GM15510 (cell line): ENCODE data around the gene POLR3E.

Source experiments
- POLR2A ChIP-seq: IDR thresholded peaks from 3 replicates; pipeline ENCODE4 v1.6.1; 2011; ENCODE audit warnings: borderline replicate concordance; ENCODE audit not compliant: insufficient read length; ENCODE audit errors: extremely low read depth

The POLR3E gene

GRCh38 chr16:22372882-22373661 is 75.9 kb downstream of the POLR3E start:
- no peak for TF ChIP-seq POLR2A

GRCh38 chr16:22373662-22374310 is 76.6 kb downstream of the POLR3E start:
- TF ChIP-seq POLR2A: no peak

- TF ChIP-seq POLR2A: peak; percentile 91
Measured at GRCh38 chr16:22374311-22375116, 77.3 kb downstream of the POLR3E start, which contains the start of gene CDR2. Gene CDR2 (minus strand): TSS chr16:22374619. CDS start chr16:22374309, 310 bp downstream.

GRCh38 chr16:22375117-22375962 is 78.1 kb downstream of the POLR3E start:
- no peak for TF ChIP-seq POLR2A

- no peak for TF ChIP-seq POLR2A
Measured at GRCh38 chr16:22375963-22376640, 78.9 kb downstream of the POLR3E start.

- TF ChIP-seq POLR2A: no peak
Measured at GRCh38 chr16:22379656-22380055, 82.4 kb downstream of the POLR3E start.

GRCh38 chr16:22380529-22380928 is 83.3 kb downstream of the POLR3E start:
- TF ChIP-seq POLR2A: no peak

- TF ChIP-seq POLR2A: no peak
Measured at GRCh38 chr16:22381392-22381791, 84.2 kb downstream of the POLR3E start.

GRCh38 chr16:22383827-22384226 is 86.6 kb downstream of the POLR3E start:
- no peak for TF ChIP-seq POLR2A
